Small intestine (tissue), 7 donors: Measurements from ENCODE around the gene INAFM1. TPM values are rescaled to one million over a fixed set of nuclear protein-coding genes. Genes with fewer than 3 reads are reported as not detected.
"Not testable (repeated sequence)": the region's sequence is repeated elsewhere in the genome, so short reads cannot be mapped to it uniquely, and the experiment has no call there.

Experiments used
- DNase-seq, 2 donors: peaks; one replicate each; pipeline versions ENCODE4 v3.0.0 to v3.0.0-alpha.2; 2013
- FAIRE-seq: peaks from 2 replicates; lab custom pipeline; 2012; peaks lifted over from hg19 to GRCh38; lab: Jason Lieb, UNC
- H3K27ac ChIP-seq, 3 donors: one replicate each; pipeline ENCODE4 v1.5.1; 2013; ENCODE audit warnings: low read length in 2 of 3, mild to moderate bottlenecking in 2 of 3, control low read depth in 1 of 3, inconsistent platforms in 1 of 3, low read depth in 1 of 3, moderate library complexity in 1 of 3
- H3K27me3 ChIP-seq, 3 donors: one replicate each; pipeline ENCODE4 v1.6.1; 2013; ENCODE audit warnings: low read length in 3 of 3, inconsistent platforms in 1 of 3; ENCODE audit not compliant: control insufficient read depth in 3 of 3, insufficient read depth in 3 of 3
- H3K36me3 ChIP-seq, 3 donors: one replicate each; pipeline ENCODE4 v1.6.1; 2013; ENCODE audit warnings: low read length in 3 of 3, inconsistent platforms in 1 of 3, low read depth in 1 of 3, mild to moderate bottlenecking in 1 of 3, moderate library complexity in 1 of 3; ENCODE audit not compliant: control insufficient read depth in 3 of 3, insufficient read depth in 2 of 3
- H3K4me1 ChIP-seq, 3 donors: one replicate each; pipeline ENCODE4 v1.6.1; 2013; ENCODE audit warnings: low read length in 2 of 3, inconsistent platforms in 1 of 3, low read depth in 1 of 3, mild to moderate bottlenecking in 1 of 3, moderate library complexity in 1 of 3; ENCODE audit not compliant: control insufficient read depth in 3 of 3, insufficient read depth in 2 of 3
- H3K4me3 ChIP-seq, 3 donors: one replicate each; pipeline ENCODE4 v1.5.1; 2013; ENCODE audit warnings: low read length in 3 of 3, control low read depth in 1 of 3, inconsistent platforms in 1 of 3, low read depth in 1 of 3, mild to moderate bottlenecking in 1 of 3, moderate library complexity in 1 of 3
- H3K9me3 ChIP-seq, 2 donors: one replicate each; pipeline ENCODE4 v1.6.1; 2013; ENCODE audit warnings: low read depth in 1 of 2, low read length in 1 of 2; ENCODE audit not compliant: control insufficient read depth in 2 of 2, insufficient read depth in 1 of 2
- WGBS, 3 donors: extraction: QIAGEN DNeasy Blood & Tissue Kit; methylation state at CpG; one replicate each; pipeline ENCODE4 v1.1.7; 2013; 5-methylcytosine and 5-hydroxymethylcytosine counted together
- polyA plus RNA-seq, 4 donors: library from polyadenylated mRNA; stranded (reverse) in 3 of 4; unstranded in 1 of 4; fragments of 200-250 nt in 3 of 4; fragments of 120-200 nt in 1 of 4; gene quantifications; one replicate each; pipeline versions ENCODE4 v1.2.1 to v1.2.3, GENCODE V29; 2013
- donor health status: healthy with polysubstance abuse.
- donor health status: control.
- donor health status: control.
- donor health status: Bipolar disorder and iron deficiency.
- donor health status: healthy.

Gene INAFM1
- polyA plus RNA-seq, 4 donors, result 5.8 to 7.3 (median 6.3) TPM

- no peak for FAIRE-seq
These were observed 27.2 kb upstream of the INAFM1 start for GRCh38 chr19:47247308-47247990.

GRCh38 chr19:47253016-47253415 lies 21.7 kb upstream of the INAFM1 start:
- H3K27ac ChIP-seq, DNase-seq, FAIRE-seq, H3K9me3 ChIP-seq, H3K4me3 ChIP-seq, H3K36me3 ChIP-seq, H3K27me3 ChIP-seq: not testable (repeated sequence)
- 82 to 84% (median 84%) methylated on average over 8 of the region's 8 CpGs for whole genome bisulfite sequencing, 3 donors
- H3K4me1 ChIP-seq, result peaks cover 0 to 12% (median 3%) of the 10 kb centered on the region in 3 donors

More at GRCh38 chr19:47247308-47247990, 27.2 kb upstream of the INAFM1 start:
- 32 to 33% (median 32%) methylated on average over 25 of the region's 25 CpGs for WGBS, 3 donors
- Histone ChIP-seq H3K36me3 (no peaks in the 10 kb centered on the region), H3K4me1 (peaks cover 0 to 12% (median 0%) of the 10 kb centered on the region in 3 donors), H3K27me3 (peaks cover 0 to 14% (median 0%) of the 10 kb centered on the region in 3 donors), H3K27ac (no peak overlapping the region), H3K9me3 (no peaks in the 10 kb centered on the region), H3K4me3 (no peak overlapping the region)
- DNase-seq, result peak; percentile 75 to 84

GRCh38 chr19:47253467-47253881 lies 21.2 kb upstream of the INAFM1 start:
- H3K4me1 ChIP-seq, result peaks cover 0 to 16% (median 6%) of the 10 kb centered on the region in 3 donors
- no peaks in the 10 kb centered on the region for H3K27me3 ChIP-seq
- H3K36me3 ChIP-seq, result peaks cover 0 to 4% (median under 1%) of the 10 kb centered on the region in 3 donors
- H3K27ac ChIP-seq, result no peak overlapping the region
- no peak for FAIRE-seq
- DNase-seq, result no peak
- WGBS, 3 donors, result 61 to 77% (median 76%) methylated on average over 3 of the region's 3 CpGs
- no peak overlapping the region for H3K4me3 ChIP-seq
- H3K9me3 ChIP-seq, result no peaks in the 10 kb centered on the region

- peaks cover 3 to 21% (median 7%) of the 10 kb centered on the region in 3 donors for H3K4me1 ChIP-seq
- H3K27me3 ChIP-seq, result no peaks in the 10 kb centered on the region
- H3K36me3 ChIP-seq, result peaks cover 0 to 9% (median 2%) of the 10 kb centered on the region in 3 donors
- no peaks in the 10 kb centered on the region for H3K9me3 ChIP-seq
- DNase-seq (peak in 1 of 2 donors; percentile 6), FAIRE-seq (no peak)
- WGBS, 3 donors, result 89 to 96% (median 94%) methylated on average over 5 of the region's 5 CpGs
- H3K27ac ChIP-seq, result no peak overlapping the region
- no peak overlapping the region for H3K4me3 ChIP-seq
These were observed 20.7 kb upstream of the INAFM1 start for GRCh38 chr19:47253970-47254369.

- Histone ChIP-seq H3K4me1 (peaks cover 4 to 25% (median 7%) of the 10 kb centered on the region in 3 donors), H3K27ac (peak within 1 kb of the TSS; percentile 52 to 99 (median 90)), H3K27me3 (no peaks in the 10 kb centered on the region), H3K9me3 (no peaks in the 10 kb centered on the region), H3K36me3 (peaks cover 1 to 30% (median 7%) of the 10 kb centered on the region in 3 donors), H3K4me3 (peak within 1 kb of the TSS; percentile 36 to 78 (median 44))
- 14% methylated on average over 43 to 60 of the region's 60 CpGs for WGBS, 3 donors
- FAIRE-seq (no peak), DNase-seq (peak; percentile 95 to 97)
These were observed 18.6 kb upstream of the INAFM1 start, which contains the start of gene CCDC9 for GRCh38 chr19:47255879-47256692. TSS of gene CCDC9 (plus strand) at chr19:47256525. CDS start at chr19:47258401, 1,876 bp downstream.

GRCh38 chr19:47256693-47257410 lies 17.8 kb upstream of the INAFM1 start:
- Histone ChIP-seq H3K36me3 (peaks cover 2 to 35% (median 9%) of the 10 kb centered on the region in 3 donors), H3K27me3 (no peaks in the 10 kb centered on the region), H3K27ac (peak overlapping the region; percentile 33 to 99 (median 90)), H3K9me3 (no peaks in the 10 kb centered on the region), H3K4me1 (peaks cover 4 to 25% (median 7%) of the 10 kb centered on the region in 3 donors), H3K4me3 (peak overlapping the region; percentile 36 to 78 (median 44))
- no peak for FAIRE-seq
- DNase-seq, result peak; percentile 99 to 100
- 0 to 1% (median 1%) methylated on average over 42 to 52 of the region's 52 CpGs for WGBS, 3 donors

- FAIRE-seq, result peak; percentile 87
- peak overlapping the region; percentile 52 to 99 (median 90) for H3K27ac ChIP-seq
These were observed 17.1 kb upstream of the INAFM1 start for GRCh38 chr19:47257411-47258169.

More at GRCh38 chr19:47257411-47258169, 17.1 kb upstream of the INAFM1 start:
- Histone ChIP-seq H3K36me3 (peaks cover 2 to 41% (median 9%) of the 10 kb centered on the region in 3 donors), H3K27me3 (no peaks in the 10 kb centered on the region), H3K4me3 (peak overlapping the region; percentile 9 to 45 (median 38)), H3K9me3 (no peaks in the 10 kb centered on the region), H3K4me1 (peaks cover 4 to 25% (median 7%) of the 10 kb centered on the region in 3 donors)
- WGBS, 3 donors, result 5 to 7% (median 6%) methylated on average over 29 of the region's 29 CpGs
- no peak for DNase-seq
